DMS53 treated with DMSO at 0.1 percent for 48 hours (cell line): Measurements from ENCODE around the gene INPPL1.

Source experiments
- DNase-seq: peaks from one replicate; lab custom pipeline; 2025; ENCODE audit not compliant: unreplicated experiment; lab: John Stamatoyannopoulos, UW

Gene INPPL1

GRCh38 chr11:72280726-72281315 is 56.3 kb downstream of the INPPL1 start:
- DNase-seq = no peak

GRCh38 chr11:72283947-72284346 is 59.4 kb downstream of the INPPL1 start:
- DNase-seq = no peak

DNA sequence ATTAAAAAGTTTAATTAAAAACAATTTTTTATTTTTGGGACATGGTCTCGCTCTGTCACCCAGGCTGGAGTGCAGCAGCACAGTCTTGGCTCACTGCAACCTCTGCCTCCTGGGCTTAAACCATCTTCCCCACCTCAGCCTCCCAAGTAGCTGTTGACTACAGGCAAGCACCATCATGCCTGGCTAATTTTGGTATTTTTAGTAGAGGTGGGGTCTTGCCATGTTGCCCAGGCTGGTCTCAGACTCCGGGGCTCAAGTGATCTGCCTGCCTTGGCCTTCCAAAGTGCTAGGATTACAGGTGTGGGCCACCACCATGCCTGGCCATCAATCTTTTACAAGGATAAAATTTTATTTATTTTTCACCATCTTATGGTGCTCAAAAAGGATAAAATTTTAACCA is 62.7 kb downstream of the INPPL1 start:
- no peak for DNase-seq
